ENCODE data around the gene NRAS. TPM values are rescaled to one million over a fixed set of nuclear protein-coding genes. Genes with fewer than 3 reads are reported as not detected.

NRAS gene
- total and polyA plus RNA-seq, 2 donors (not counting 1 experiment from before 2014, with no cell fraction given) = 31.0 to 62.3 TPM

DNA sequence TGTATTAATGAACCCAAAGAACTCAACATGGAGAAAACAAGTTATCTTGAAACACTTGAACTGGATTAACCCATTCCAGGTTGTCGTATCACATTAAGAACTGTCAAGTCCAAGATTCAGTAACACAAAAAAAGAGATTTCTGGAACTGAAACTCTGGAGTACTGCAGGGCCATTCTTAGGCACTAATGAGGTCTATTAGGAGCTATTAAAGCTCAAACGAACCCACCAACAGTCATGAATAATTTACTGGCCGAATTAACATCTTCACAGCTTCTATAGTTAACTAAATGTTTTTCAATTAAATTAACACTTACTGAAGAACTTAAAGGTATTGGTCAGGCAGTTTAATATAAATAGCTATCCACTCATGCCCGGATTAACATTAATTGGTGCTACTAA, 36.6 kb upstream of the NRAS start:
- no peak for DNase-seq (ENCODE audit: low read depth in 2 of 2)
- Histone ChIP-seq H2AFZ (ENCODE audit: low read length) (no peak overlapping the region), H3K4me1 (ENCODE audit: control insufficient read depth, extremely low read depth, insufficient read depth, low read length) (peaks cover 3% of the 10 kb centered on the region)

DNA sequence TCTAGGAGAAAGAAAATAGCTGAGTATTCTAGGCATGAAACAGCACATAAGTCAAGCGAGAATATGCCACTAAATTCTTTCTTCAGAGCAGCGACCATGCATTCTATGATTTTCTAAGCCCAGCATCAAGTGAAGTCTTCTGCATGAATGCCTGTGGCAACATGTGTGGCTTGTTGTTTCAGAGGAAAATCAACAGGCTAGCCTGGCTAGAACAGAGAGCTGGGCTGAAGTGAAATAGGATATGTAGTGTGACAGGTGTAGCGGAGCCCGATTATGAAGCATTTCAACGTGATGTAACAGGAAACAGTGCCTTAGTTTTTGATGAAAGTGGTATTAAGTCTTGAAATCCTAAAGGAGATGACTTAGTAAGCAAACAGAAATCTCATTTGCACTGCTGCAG, 34.2 kb upstream of the NRAS start:
- Histone ChIP-seq H3K9ac (ENCODE audit: insufficient read depth, low read length) (no peak overlapping the region), H3K36me3 (ENCODE audit: control insufficient read depth, insufficient read depth, low read length) (peaks cover 3% of the 10 kb centered on the region), H3K27ac (ENCODE audit: insufficient read depth, low read length) (no peak overlapping the region), H3K4me2 (ENCODE audit: extremely low read depth, insufficient read depth, low read length) (no peak overlapping the region), H3K4me3 (replicated peaks in 1 of 4; ENCODE audit: control extremely low read depth in 1 of 4, insufficient read depth in 1 of 4, low read depth in 3 of 4, low read length in 4 of 4) (no peak overlapping the region), H2AFZ (ENCODE audit: low read length) (no peak overlapping the region), H3K79me2 (ENCODE audit: control insufficient read depth, insufficient read depth, low read length) (peaks cover 100% of the 10 kb centered on the region), H3K27me3 (ENCODE audit: control insufficient read depth, insufficient read depth, low read length) (no peaks in the 10 kb centered on the region), H3K9me3 (ENCODE audit: control insufficient read depth, insufficient read depth, low read depth, low read length) (no peaks in the 10 kb centered on the region), H4K20me1 (ENCODE audit: control insufficient read depth, extremely low read depth, insufficient read depth, low read length) (peaks cover 22% of the 10 kb centered on the region), H3K4me1 (ENCODE audit: control insufficient read depth, extremely low read depth, insufficient read depth, low read length) (peaks cover 3% of the 10 kb centered on the region)
- TF ChIP-seq, protein P1, sequence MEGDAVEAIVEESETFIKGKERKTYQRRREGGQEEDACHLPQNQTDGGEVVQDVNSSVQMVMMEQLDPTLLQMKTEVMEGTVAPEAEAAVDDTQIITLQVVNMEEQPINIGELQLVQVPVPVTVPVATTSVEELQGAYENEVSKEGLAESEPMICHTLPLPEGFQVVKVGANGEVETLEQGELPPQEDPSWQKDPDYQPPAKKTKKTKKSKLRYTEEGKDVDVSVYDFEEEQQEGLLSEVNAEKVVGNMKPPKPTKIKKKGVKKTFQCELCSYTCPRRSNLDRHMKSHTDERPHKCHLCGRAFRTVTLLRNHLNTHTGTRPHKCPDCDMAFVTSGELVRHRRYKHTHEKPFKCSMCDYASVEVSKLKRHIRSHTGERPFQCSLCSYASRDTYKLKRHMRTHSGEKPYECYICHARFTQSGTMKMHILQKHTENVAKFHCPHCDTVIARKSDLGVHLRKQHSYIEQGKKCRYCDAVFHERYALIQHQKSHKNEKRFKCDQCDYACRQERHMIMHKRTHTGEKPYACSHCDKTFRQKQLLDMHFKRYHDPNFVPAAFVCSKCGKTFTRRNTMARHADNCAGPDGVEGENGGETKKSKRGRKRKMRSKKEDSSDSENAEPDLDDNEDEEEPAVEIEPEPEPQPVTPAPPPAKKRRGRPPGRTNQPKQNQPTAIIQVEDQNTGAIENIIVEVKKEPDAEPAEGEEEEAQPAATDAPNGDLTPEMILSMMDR (conservative IDR thresholded peaks at IDR 0.05 in 1 of 2, IDR thresholded peaks at IDR 0.05 in 1 of 2; ENCODE audit: low read depth in 1 of 2, low read length in 2 of 2) = no peak
- no peak for TF ChIP-seq EZH2 (IDR thresholded peaks at IDR 0.05; ENCODE audit: low read length, missing control alignments)
- peak in 1 of 2 donors; percentile 13 for DNase-seq (ENCODE audit: low read depth in 2 of 2)

More for the DNA sequence above, 36.6 kb upstream of the NRAS start:
- Histone ChIP-seq H3K9ac (ENCODE audit: insufficient read depth, low read length) (no peak overlapping the region), H3K79me2 (ENCODE audit: control insufficient read depth, insufficient read depth, low read length) (peaks cover 96% of the 10 kb centered on the region), H4K20me1 (ENCODE audit: control insufficient read depth, extremely low read depth, insufficient read depth, low read length) (peaks cover 25% of the 10 kb centered on the region), H3K4me2 (ENCODE audit: extremely low read depth, insufficient read depth, low read length) (no peak overlapping the region), H3K27ac (ENCODE audit: insufficient read depth, low read length) (no peak overlapping the region), H3K27me3 (ENCODE audit: control insufficient read depth, insufficient read depth, low read length) (no peaks in the 10 kb centered on the region), H3K36me3 (ENCODE audit: control insufficient read depth, insufficient read depth, low read length) (peaks cover 2% of the 10 kb centered on the region), H3K4me3 (replicated peaks in 1 of 4; ENCODE audit: control extremely low read depth in 1 of 4, insufficient read depth in 1 of 4, low read depth in 3 of 4, low read length in 4 of 4) (no peak overlapping the region), H3K9me3 (ENCODE audit: control insufficient read depth, insufficient read depth, low read depth, low read length) (no peaks in the 10 kb centered on the region)
- TF ChIP-seq EZH2 (IDR thresholded peaks at IDR 0.05; ENCODE audit: low read length, missing control alignments) = no peak
- TF ChIP-seq, protein P1 (conservative IDR thresholded peaks at IDR 0.05 in 1 of 2, IDR thresholded peaks at IDR 0.05 in 1 of 2; ENCODE audit: low read depth in 1 of 2, low read length in 2 of 2) = no peak

DNA sequence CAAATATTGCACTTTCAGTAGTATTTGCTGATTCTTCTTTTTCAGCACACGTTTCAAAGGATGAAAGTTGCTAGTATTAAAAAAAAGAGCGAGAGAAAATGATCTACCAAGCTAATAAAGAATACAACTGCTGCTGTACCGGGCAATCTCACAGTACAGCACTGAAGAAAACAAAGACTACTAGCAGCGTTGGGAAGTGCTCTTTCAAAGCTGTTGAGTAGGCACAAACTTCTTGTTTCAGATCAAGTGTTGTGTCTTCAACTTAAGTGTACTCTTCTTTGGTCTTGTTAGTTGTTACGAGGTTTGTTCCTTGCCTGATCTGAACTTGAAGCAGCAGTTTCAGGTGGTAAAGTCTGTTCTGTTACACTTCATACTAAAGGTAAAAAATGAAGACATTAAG, 33.3 kb upstream of the NRAS start:
- Histone ChIP-seq H3K79me2 (ENCODE audit: control insufficient read depth, insufficient read depth, low read length) (peaks cover 100% of the 10 kb centered on the region), H3K27me3 (ENCODE audit: control insufficient read depth, insufficient read depth, low read length) (no peaks in the 10 kb centered on the region), H3K4me3 (replicated peaks in 1 of 4; ENCODE audit: control extremely low read depth in 1 of 4, insufficient read depth in 1 of 4, low read depth in 3 of 4, low read length in 4 of 4) (no peak overlapping the region), H3K4me1 (ENCODE audit: control insufficient read depth, extremely low read depth, insufficient read depth, low read length) (no peaks in the 10 kb centered on the region), H3K27ac (ENCODE audit: insufficient read depth, low read length) (no peak overlapping the region), H3K9me3 (ENCODE audit: control insufficient read depth, insufficient read depth, low read depth, low read length) (no peaks in the 10 kb centered on the region), H3K36me3 (ENCODE audit: control insufficient read depth, insufficient read depth, low read length) (peaks cover 5% of the 10 kb centered on the region), H3K4me2 (ENCODE audit: extremely low read depth, insufficient read depth, low read length) (no peak overlapping the region), H4K20me1 (ENCODE audit: control insufficient read depth, extremely low read depth, insufficient read depth, low read length) (peaks cover 17% of the 10 kb centered on the region), H3K9ac (ENCODE audit: insufficient read depth, low read length) (no peak overlapping the region), H2AFZ (ENCODE audit: low read length) (no peak overlapping the region)
- no peak for DNase-seq (ENCODE audit: low read depth in 2 of 2)
- TF ChIP-seq, protein P1 (conservative IDR thresholded peaks at IDR 0.05 in 1 of 2, IDR thresholded peaks at IDR 0.05 in 1 of 2; ENCODE audit: low read depth in 1 of 2, low read length in 2 of 2) = no peak
- TF ChIP-seq EZH2 (IDR thresholded peaks at IDR 0.05; ENCODE audit: low read length, missing control alignments) = no peak
